ENCODE measurements around the gene KIAA1671.

The KIAA1671 gene

DNA sequence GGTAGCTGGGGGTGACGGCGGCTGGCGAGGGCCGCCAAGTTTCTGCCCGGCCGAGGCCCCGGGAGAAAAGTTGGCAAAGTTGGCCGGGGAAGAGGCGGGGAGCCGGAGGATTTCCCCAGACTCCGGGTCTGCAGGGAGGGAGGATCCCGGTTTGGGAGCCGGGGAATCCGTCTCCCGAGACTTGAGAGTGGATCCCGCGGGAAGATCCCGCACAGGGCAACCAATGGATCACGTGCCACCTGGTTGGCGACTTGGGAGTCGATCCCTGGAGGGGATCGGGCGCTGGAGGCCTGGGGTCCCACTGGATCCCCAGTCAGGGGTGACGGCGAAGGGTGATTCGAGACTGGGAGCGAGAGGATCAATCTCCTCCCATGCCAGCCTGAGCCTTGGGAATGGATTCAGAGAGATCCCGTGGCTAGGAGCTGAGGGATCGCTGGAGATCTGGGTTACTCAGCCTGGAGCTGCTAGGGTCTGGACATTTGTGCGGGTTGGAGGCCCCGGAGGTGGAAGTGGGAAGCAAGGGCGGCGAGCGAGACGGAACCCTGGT lies 394 bp downstream of the KIAA1671 start:
- DNase-seq (ENCODE audit: low spot score) = no peak

DNA sequence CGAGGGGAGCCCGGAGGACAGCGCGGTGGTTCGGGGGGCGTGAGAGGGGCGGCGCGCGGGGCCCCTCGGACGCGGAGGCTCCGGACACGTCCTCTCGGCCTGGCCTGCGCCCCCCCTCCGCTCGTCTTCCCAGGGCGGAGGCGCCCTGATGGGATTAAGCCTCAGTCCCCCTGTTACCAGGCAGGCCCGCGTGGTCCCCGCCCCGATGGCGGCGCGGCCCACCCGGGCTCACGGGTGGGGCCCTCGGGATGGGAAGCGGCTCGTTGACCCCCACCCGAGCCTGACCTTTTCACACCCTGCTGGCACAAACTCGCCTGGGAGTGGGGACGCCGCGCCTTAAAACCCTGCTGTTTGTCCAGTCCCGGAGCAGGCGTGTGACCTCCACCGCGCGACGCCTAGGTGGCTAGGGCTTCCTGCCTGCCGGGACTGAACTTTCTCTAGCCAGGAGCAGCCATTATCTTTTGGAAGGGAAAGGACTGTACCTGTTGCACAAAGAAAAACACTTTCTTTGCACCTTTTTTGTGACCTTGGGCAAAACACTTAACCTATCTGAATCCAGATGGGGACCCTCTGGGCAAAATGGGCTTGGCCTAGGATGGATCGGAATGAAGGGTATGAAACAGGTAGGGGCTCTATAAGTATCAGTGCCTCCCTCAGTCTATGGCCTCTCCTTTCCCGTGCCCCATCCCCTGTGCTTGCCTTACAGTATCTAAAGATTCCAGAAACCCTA lies 1.0 kb downstream of the KIAA1671 start:
- no peak for DNase-seq (ENCODE audit: low spot score)

DNA sequence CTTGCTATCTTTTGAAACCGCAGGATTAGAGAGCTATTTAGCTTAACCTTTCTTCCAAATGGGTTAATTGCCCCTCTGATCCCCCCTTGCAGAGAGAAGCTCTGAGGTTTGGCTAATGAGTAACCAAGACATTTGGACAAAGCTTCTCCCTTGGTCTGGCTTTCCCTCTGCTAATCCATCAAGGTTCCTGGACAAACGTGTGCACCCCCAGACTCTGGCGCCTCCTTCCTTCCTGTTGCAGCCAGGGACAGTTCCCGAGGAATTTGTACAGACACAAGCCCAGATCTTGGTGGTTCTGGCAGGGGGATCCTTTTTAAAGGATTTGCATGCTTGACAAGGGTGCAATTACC lies 1.6 kb downstream of the KIAA1671 start:
- no peak for DNase-seq (ENCODE audit: low spot score)

DNA sequence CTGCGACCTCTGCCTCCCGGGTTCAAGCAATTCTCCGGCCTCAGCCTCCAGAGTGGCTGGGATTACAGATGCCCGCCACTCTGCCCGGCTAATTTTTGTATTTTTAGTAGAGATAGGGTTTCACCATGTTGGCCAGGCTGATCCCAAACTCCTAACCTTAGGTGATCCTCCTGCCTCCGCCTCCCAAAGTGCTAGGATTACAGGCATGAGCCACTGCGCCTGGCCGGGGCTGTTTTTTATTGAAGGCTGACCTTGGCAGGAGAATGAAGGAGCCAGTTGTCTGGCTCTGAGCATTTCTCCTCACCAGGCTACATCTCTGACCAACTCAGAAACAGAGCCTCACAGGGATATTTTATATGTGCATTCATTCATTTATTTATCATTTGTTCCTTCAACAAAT lies 2.3 kb downstream of the KIAA1671 start:
- no peak for DNase-seq (ENCODE audit: low spot score)

DNA sequence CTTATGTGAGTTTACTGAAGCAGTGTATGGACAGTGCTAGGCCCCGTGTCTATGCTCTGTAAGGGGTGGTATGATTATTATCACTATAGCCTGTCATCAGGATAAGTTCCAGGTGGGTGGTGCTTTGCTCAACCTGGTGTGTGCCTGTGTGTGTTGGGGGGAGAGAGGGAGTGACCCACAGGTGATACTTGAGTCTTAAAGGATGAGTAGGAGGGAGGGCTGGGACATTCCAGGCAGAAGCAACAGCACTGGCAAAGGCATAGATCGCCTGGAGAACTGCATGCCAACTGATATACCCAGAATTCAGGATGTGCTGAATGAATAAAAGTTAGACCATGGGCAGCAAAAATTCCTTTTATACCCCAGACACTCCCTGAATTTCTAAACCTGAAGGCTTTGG lies 4.5 kb downstream of the KIAA1671 start:
- no peak for DNase-seq (ENCODE audit: low spot score)

DNA sequence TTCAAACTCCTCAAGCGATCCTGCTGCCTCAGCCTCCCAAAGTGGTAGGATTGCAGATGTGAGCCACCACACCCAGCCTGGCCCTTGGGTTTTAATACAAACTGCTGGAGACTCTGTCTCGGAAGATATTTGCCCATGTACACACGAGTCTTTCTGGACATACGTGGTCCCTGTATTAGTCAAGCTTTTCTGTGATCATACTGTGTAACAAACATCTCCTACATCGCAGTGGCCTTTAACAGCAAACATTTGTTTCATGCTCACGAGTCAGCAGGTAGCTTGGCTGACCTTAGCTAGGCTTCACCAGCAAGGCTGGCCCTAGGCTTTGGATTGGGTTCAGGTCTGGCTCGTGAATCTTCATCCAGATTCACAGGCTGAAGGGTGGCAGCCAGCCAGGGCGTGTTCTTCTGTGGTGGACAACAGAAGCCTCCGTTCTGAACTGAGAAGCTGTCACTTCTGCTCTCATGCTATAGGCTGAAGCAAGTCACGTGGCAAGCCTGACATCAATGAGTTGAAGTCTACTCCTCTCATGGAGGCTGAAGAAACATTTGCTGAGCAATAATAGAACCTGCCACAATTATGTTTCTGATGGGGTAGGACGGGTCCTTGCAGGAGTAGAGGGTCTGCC lies 8.8 kb downstream of the KIAA1671 start:
- DNase-seq (ENCODE audit: low spot score) = no peak

DNA sequence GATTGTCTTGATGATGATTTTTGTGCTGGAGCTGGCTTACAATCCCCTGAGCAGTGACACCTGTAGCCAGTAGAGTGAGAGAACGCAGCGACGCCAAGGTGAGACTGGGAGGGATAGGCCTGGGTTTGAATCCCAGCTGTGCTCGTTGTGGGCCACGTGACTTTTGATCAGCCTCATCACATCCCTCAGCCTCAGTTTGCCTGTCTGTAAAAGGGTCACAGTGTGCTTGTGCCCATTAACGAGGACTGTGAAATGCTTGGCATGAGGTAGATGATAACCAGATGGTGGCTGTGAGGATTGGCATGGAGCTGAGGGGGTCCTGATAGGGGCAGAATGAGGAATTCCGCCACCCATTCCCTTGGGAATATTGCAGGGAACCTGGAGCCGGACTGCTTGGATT lies 9.6 kb downstream of the KIAA1671 start:
- DNase-seq (ENCODE audit: low spot score) = no peak

DNA sequence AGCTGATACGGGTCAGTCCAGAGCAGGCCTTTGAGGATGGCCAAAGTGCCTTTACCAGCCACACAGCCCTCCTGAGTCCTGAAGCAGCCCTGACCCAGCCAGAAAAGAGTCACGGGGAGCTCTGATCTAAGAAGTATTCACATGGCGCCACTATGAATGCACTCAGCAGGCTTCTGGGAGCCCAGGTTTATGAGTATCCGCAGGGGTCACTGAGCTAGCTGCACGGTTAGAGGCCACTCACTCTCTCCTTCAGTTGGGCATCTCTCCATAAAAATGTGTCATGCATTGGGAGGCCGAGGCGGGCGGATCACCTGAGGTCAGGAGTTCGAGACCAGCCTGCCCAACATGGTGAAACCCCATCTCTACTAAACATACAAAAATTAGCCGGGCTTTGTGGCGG lies 10.3 kb downstream of the KIAA1671 start:
- DNase-seq (ENCODE audit: low spot score) = no peak

DNA sequence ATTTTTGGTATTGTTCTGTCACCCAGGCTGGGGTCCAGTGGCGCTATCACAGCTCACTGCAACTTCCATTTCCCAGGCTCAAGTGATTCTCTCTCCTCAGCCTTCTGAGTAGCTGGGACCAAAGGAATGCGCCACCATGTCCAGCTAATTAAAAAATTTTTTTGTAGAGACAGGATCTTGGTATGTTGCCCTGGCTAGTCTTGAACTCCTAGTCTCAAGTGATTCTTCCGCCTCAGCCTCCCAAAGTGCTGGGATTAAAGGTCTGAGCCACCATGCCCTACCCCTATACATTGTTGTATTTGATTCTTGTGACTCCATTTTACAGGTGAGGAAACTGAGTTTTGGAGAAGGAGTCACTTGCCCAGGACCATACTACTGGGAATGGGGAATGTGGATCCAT lies 11.9 kb downstream of the KIAA1671 start:
- DNase-seq (ENCODE audit: low spot score) = no peak

DNA sequence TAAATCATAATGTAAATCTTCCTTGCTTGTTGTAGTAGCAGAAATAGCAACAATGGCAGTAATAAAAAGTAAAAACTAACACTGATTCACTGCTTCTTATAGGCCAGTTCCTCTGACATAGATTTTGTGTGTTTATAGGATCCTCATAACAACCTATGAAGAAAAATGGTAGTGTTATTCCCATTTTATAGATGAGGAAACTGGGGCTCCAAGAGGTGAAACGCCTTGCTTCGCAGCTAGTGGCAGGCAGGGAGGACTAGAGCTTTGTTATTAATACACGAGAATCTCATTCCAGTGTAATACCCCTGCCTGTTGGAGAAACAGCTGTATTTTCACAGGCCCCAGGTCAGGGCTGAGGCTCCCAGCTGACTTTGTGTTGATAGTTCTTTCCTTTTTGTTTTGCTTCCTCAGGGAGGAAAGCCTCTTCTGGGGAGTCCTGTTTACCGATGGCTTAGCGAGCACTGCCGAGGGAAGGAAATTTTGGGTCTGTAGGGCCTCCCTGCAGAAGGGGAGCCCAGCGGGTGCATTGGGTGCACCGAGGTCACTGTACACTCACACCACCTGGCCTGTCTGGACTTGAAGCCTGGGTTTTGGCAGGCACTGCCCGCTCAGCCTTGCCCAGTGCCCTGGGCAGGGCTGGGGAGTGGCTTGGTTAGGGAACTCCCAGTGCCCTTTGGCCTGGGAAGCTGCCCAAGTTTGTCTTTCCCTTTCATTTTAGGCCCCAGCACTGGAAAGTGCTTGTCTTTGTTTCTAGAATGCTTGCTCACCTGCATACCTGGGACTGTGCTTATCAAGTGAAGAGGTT lies 13.5 kb downstream of the KIAA1671 start:
- DNase-seq (ENCODE audit: low spot score) = no peak

DNA sequence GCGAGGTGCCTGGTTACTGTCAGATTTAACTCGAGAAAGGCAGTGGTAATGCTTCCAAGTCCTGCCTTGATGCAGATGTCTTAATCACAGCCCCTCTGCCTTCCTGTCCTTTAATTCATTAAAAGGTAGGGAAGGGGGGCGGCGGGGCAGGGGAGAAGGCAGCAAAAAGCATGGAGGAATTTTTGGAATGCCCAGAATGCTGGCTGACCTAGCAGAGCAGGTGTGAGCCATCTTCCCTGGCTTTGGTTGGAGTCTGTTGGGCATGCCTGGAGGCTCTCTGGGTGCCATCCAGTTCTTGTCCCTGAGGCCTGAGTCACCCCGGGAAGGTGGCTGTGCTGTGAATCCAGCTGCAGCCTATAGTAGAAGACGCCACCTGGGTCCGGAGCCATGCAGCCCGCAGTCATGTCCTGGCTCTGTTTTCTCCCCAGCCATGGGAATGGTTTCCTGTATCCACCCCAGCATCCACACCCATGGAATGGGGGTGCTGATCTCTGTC lies 15.6 kb downstream of the KIAA1671 start:
- no peak for DNase-seq (ENCODE audit: low spot score)

DNA sequence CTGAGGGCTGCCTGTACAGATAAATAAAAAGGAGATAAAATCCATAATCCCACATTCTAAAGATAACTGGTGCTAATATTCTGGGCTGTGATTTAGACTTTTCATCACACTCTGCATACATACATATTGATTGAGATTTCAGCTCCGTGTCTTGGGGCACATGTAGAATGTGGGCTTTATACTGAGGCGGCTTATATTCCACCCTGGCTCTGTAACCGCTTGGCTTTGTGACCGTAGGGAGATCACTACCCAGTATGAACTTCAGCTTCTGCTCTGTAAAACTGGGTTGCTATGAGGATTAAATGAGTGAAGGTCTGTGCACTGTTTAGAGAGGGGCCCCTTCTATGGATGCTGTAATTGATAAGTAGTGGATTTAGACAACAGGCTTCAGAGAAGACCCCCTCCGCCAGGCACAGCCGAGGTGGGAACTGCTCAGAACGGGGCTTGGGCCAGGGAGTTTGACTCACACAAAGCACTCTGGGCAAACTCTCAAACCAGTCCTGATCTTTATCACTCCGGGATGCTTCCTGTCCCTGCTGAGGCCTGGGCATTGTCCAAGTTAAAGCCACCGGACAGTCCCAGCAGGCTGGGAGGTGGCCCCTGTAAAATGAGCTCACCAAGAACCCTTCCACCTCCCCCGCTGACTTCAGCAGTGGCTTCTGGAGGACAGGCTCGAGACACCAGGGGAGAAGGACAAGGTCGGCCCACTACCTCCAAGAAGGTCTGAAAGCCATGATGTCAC lies 17.2 kb downstream of the KIAA1671 start:
- no peak for DNase-seq (ENCODE audit: low spot score)

DNA sequence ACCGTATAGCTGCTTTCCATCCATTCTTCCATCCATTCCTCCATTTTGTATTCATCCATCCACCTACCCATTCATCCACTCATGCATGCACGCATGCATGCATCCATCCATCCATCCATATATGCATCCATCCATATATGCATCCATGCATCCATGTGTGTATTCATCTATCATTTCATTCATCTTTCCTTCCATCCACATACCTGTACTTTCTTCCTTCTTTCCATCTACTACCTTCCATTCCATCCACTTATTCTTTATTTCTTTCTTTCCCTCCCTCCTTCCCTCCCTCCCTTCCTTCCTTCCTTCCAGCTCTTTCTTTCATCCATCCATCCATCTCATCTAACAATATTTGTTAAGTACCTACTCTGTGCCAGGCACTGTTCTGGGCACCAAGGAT lies 19.9 kb downstream of the KIAA1671 start:
- DNase-seq (ENCODE audit: low spot score) = no peak

DNA sequence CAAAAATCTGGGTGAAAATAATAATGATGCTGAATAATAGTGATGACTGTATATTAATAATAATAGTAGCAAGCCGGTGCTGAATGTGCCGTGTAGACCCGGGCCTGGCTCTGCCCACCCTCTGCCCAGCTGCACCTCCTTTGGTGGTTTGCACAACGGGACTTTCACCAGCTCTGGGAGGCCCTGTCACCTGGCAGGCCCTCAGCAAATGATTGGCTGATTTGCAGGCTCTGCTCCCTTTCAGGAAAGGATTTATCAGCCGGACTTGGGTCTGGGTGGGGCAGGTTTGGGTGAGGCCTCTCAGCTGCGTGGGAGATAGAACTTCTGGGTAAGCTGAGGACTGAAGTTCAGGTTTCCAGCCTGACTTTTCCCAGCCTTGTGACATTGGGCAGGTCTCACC lies 21.4 kb downstream of the KIAA1671 start:
- DNase-seq (ENCODE audit: low spot score) = no peak

DNA sequence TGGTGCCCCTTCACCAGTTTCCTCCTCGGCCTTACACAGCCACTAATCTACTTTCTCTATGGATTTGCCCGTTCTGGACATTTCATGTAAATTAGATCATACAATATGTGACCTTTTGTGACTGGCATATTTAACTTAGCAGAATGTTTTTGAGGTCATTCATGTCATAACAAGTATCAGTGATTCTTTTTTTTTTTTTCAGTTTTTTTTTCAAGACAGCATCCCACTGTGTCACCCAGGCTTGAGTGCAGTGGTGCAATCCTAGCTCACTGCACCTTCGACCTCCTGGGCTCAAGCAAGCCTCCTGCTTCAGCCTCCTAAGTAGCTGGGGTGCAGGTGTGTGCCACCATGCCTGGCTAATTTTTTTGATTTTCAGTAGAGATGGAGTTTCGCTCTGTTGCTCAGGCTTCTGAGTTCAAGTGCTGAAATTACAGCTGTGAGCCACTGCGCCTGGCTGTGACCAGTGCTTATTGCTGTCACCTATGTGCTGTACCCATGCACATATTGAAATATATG lies 22.7 kb downstream of the KIAA1671 start:
- no peak for DNase-seq (ENCODE audit: low spot score)

DNA sequence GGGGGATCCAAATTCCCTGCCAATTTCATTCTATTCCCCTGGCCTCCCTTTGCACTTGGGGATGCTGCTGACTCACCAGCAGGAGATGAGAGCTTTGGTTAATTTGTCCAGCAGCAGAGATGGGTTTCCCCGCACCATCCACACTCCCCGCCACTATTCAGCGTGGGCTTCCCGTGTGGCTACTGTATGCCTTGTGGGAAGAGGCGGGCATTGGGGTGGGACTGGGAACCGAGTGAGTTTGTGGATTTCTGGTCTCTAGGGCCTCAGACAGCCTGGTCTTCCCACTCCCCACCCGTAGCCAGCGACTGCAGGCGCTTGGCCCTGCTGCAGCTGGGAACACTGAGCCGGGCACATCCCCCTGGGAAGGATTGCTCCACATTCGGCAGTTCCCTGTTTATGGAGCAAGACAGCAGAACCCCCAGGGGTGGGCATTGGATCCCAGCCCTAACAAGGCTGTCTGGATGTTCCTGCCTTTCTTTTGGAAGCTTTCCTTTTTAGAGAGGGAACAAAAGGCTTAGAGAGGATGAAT lies 23.4 kb downstream of the KIAA1671 start:
- DNase-seq (ENCODE audit: low spot score) = no peak

DNA sequence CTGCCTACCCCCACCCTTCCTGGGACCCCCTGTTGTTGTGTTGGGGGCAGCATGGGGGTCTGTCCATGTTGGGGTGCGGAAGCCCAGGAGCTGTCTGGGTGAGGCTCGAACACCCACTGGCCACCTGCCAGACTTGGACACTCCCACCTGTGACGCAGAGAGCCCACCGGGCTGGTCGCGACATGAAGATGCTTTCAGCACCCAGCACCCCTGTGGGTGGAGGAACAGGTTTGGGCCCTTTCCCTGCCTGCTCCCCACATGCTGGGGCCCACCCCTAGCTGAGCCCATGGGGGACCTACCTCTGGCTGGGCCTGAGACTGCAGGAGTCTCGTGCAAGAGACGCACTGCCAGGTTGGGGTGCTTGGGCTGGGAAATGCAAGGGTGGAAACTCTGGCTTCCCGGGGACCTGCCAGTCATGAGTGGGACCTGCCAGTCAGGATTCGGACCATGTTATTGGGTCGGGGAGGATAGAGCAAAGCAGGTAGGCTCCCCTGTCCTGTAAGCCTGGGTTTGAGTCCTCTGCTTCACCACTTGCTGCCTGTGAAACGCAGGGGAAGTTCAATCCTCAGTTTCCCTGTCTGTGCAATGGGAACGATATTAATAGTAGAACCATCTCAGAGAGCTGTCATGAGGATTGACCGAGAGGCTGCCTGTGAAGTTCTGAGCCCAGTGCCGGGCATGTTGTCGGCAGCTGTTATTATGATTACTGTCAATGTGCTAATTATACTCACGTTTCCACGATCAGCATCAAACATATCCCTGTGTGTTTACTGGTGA lies 24.1 kb downstream of the KIAA1671 start:
- DNase-seq (ENCODE audit: low spot score) = no peak

DNA sequence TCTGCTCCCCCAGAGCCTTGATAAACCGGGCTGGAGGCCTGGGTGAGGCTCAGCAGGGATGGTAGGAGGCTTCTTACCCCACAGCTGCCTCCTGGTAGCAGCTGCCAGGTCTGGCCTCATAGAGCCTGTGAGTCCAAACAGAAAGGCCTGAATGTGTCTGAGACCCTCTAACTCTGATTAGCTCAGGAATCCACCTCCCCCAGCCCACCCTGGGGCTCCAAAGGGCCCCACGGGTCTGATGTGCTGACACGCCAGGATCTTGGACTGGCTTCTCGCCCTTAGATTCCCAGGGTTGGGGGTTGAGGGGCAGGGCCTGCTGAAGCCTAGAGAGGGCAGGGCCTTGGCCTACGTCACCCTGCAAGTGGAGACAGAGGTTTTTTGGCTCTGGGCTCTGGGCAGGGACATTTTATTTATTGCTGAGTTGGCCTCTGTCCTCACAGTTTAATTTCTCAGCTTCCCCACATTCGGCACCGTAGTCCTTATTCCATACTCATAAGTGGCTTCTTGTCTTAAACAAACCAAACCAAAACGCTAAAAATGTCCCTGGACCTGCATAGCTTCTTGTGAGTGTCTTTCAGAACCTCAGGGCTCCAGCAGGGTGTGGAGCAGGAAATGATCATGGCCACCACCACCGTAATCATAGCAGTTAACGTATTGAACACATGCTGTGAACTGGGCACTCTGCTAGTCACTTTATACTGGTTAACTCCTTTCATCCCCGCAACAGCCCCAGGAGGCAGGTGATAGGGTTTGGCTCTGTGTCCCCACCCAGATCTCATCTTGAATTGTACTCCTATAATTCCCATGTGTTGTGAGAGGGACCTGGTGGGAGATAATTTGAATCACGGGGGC lies 25.1 kb downstream of the KIAA1671 start:
- DNase-seq (ENCODE audit: low spot score) = no peak

DNA sequence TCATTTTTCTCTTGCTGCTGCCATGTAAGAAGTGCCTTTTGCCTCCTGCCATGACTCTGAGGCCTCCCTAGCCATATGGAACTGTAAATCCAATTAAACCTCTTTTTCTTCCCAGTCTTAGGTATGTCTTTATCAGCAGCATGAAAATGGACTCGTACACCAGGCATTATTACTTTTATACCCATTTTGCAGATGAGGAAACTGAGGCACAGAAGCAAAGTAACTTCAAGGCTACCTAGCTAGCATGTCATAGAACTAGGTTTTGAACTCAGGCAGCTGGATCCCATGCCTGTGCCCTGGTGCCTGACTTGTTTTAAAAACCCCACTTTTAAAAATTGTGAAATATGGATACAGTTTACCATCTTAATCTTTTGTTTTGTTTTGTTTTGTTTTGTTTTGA lies 25.8 kb downstream of the KIAA1671 start:
- DNase-seq (ENCODE audit: low spot score) = no peak

DNA sequence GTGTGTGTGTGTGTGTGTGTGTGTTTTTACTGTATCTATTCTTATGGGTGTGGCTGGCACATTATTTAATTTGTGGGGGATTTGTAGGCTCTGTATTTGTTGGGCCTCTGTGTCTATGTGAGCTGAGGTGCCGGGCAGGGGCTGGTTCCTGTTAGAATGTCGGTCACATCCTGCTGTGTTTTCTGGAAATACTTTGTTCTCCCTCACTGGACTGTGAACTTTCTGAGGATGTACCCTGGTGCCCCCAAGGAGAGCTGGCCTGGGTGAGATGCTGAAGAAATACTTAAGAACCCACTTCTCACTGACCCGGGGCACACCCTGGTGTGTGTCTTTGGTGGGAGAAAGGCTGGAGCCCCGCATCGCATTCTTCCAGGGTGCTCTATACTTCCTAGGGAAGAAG lies 28.6 kb downstream of the KIAA1671 start:
- DNase-seq (ENCODE audit: low spot score) = no peak
